GM19239 (cell line): Measurements from ENCODE around the gene PDCL3.
A peak's percentile ranks its signal among the peaks of the same experiment; 100 is the strongest.

Experiments used
- DNase-seq: peaks from one replicate; pipeline ENCODE4 v3.0.0; 2011; ENCODE audit warnings: low spot score; ENCODE audit not compliant: insufficient read length
- FAIRE-seq: peaks from 2 replicates; lab custom pipeline; 2011; peaks lifted over from hg19 to GRCh38; lab: Jason Lieb, UNC

Gene PDCL3

GRCh38 chr2:100562613-100563406, at the start of gene PDCL3:
PDCL3 (plus strand) TSS chr2:100562993; CDS start chr2:100563068, 75 bp downstream.
- DNase-seq (peak; percentile 84), FAIRE-seq (peak; percentile 93)

DNA sequence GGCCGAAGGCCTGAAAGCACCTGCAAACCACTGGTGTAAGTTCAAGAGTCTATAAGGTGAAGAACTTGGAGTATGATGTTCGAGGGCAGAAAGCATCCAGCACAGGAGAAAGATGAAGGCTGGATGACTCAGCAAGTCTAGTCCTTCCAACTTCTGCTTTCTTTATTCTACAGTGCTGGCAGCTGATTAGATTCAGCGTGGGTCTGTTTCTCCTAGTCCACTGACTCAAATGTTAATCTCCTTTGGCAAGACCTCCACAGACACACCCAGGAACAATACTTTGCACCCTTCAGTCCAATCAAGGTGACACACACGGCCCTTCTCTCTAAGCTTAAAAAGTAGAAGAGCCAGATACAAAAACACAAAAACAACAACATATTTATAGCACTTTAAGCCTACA, 49.1 kb upstream of the PDCL3 start:
- DNase-seq = no peak
- FAIRE-seq = no peak

GRCh38 chr2:100517556-100517955, 45.2 kb upstream of the PDCL3 start:
- DNase-seq = no peak
- FAIRE-seq = no peak

DNA sequence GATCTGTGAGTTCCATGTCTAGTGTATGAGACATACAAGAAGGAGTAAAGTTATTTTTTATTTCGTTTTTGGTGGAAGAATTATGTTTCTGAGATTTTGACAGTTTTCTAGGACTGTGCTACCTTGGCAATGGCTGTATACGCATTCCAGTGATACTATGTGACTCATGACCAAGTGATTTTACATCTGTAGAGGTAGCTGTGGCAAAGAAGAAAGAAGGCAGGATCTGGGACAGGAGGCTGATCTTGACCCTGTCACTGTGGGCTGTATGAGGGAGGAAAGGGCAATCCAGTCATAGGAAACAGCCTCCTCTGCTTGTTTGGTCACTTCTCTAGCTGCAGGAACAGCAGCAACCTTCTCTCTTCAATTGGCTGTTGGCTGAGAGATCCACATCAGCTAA, 44.0 kb upstream of the PDCL3 start:
- FAIRE-seq (no peak), DNase-seq (no peak)

DNA sequence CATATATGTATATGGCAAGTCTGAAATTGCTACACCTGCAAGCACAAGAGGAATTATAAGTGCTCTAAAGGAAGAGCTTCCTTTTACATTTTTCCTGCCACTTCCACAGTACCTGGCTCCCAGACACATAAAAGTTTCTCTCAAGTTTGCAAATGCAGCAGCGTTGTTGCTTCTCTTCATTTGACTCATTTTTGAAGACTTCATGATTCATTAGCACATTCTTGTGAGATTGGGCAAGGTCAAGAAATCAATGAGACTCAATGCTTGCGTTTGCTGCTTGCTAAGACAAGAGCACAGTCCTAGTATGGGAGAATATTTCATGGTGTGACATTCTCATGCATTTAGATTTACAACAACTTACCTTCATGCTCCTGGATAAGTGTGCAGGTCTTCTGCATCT, 42.6 kb upstream of the PDCL3 start:
- DNase-seq (no peak), FAIRE-seq (no peak)

DNA sequence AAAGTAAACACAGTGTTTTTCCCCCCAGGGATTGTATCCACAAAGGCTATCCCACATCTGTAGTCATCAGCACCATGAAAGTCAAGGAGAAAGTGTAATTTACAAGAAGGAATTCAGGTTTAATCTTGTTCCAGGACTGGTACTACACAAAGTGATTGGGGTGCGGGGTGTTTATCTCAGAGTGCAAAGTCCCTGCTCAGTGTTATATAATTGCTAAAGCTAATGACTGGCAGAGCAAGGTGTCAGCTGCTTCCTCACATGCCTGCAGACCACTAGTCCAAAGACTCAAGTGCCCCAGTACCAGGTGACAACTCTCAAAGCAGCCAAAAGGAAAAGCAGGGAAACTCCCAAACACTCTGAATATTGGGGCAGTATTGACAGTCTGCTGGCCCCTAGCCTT, 40.4 kb upstream of the PDCL3 start:
- DNase-seq (no peak), FAIRE-seq (no peak)

DNA sequence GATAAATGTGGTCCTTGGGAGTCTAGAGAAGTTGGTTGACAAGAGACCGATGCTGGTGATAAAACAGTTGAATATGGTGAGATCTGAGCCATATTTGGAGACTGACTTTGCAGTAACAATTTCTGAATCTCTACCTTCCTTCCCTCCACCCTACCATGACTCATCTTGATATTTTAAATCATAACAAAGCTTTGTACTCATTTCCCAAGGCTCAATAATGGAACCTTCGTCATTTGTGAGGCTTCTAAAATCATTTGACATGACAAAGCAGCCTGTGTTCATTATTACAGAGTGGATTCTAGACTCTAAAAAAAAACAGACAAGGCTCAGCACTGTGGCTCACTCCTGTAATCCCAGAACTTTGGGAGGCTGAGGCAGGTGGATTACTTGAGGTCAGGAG, 38.5 kb upstream of the PDCL3 start:
- no peak for DNase-seq
- FAIRE-seq = no peak

DNA sequence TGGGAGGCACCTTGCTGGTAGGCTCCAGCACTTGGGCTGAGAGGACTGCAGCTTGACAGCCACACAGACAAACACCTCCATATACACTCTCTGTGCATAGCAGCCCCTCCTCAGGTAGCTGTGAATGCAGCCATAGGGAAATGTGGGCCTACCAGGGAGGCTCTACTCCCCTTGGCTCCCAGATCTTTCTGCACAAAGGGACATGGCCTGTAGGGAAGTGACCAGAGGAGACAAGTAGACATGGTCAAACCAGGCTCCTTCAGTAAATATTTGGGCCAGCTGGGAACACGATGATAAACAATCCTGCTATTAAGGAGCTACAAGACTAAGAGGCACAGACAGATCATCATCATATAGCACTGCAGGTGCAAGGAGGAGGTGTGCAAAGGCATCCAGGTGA, 35.9 kb upstream of the PDCL3 start:
- FAIRE-seq = no peak
- no peak for DNase-seq

DNA sequence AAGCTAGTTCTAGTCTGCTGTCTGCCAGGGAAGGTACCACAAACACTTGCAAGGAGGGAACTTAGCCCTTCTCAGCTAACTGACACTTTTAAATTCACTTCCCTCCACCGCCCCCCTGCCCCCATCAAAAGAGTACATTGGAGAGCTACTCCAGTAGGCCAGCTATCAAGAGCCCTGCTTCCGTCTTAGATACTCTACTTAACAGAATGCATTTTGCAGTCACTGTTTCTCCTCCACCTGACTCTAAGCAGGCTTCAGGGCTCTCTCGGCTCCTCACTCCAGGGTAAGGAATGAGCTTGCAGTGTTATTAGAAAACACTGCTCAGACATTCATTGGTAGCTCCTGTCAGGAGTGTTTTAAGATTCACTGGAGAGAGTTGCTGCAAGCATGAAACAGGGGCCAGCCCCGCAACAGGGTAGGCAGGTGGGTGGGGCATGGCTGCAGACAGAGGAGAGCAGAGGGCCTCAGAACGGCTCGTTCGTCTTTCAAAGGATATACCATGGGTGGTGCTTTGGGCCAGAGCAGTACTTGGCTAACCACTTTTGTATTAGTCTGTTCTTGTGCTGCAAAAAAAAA, 35.3 kb upstream of the PDCL3 start:
- FAIRE-seq = no peak
- DNase-seq = no peak

GRCh38 chr2:100529176-100529575, 33.6 kb upstream of the PDCL3 start:
- FAIRE-seq = no peak
- DNase-seq = no peak

DNA sequence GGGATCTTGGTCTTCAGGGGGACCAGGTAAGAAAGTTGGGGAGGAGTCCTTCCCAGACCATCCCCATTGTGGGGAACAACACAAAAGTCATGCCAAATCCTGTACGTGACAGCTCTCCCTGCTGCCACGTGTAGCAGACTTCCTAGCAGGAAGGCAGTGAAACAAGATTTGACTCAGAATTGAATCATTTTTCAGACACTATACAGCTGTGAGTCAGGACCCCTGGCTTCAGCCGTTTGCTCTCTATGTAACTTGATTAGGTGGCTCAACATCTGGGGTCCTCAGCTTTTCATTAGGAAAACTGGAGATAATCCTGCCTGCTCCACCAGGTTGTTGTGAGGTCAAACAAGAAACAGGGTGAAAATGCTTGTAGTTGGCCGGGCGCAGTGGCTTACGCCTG, 32.9 kb upstream of the PDCL3 start:
- FAIRE-seq (no peak), DNase-seq (no peak)

GRCh38 chr2:100535855-100536254, 26.9 kb upstream of the PDCL3 start:
- DNase-seq = no peak
- no peak for FAIRE-seq

DNA sequence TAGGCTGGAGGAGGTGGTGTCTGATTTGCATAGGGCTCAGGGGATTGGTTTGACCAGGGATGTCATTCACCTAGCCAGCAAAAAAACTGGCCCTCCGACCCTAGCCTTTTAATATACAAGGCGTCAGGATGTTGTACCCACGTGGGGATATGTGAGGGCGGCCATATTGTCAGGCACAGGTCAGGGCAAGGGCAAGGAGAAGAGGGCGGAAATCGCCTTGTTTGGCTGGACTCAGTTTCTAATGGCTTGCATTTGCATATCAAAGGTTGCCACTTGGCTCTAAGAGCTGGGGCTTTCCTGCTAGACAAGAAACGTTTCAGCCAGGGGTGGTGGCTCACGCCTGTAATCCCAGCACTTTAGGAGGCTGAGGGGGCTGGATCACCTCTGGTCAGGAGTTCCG, 24.9 kb upstream of the PDCL3 start:
- DNase-seq (no peak), FAIRE-seq (no peak)

- no peak for FAIRE-seq
Measured at GRCh38 chr2:100539221-100539620, 23.6 kb upstream of the PDCL3 start.

GRCh38 chr2:100541404-100541803, 21.4 kb upstream of the PDCL3 start:
- no peak for DNase-seq
- FAIRE-seq = no peak

More at GRCh38 chr2:100539221-100539620, 23.6 kb upstream of the PDCL3 start:
- no peak for DNase-seq

GRCh38 chr2:100542418-100542817, 20.4 kb upstream of the PDCL3 start:
- FAIRE-seq = no peak
- no peak for DNase-seq

DNA sequence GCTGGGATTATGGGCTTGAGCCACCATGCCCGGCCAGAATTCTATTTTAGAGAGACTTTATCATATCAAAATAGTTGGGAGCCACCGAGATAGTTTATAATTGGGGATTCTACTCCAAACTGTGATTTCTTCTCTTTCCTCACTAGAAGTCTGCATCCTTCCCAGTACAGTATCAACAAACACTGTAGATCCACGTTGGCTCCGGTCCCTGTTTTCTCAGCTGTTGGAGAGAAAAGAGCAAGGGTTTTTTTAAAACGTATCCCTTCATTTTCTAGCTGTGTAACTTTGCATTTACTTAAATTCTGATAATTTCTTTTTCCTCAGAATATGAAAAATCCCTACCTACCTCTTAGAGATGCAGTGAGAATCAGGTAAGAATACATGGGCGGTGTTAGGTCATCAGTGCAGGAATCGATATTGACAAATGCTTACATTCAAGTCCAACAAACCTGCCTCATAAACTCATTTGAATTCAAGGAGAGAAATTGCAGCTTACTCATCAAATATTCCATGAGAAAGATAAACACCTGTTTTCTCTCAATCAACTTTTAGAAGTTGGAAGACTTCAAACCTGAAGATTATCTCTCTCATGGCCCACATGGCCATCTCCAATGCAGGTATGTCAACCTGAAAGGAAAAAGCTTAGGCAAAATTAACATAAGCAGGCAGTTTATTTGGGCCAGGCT, 17.7 kb upstream of the PDCL3 start:
- DNase-seq (no peak), FAIRE-seq (no peak)

DNA sequence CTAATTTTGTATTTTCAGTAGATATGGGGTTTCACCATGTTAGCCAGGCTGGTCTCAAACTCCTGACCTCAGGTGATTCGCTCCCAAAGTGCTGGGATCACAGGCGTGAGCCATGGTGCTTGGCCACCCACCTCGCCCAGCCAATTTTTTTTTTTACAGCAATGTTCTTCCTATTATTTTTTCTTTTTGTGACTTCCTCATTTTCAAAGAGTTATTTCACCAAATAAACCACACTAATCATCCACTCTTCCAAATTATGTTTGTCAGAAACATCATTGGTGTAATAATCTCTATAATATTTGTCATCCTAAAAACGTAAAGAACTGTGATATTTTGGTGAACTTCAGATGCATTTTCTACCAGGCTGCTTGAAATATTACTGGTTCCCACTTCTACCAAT, 16.3 kb upstream of the PDCL3 start:
- DNase-seq (no peak), FAIRE-seq (no peak)

DNA sequence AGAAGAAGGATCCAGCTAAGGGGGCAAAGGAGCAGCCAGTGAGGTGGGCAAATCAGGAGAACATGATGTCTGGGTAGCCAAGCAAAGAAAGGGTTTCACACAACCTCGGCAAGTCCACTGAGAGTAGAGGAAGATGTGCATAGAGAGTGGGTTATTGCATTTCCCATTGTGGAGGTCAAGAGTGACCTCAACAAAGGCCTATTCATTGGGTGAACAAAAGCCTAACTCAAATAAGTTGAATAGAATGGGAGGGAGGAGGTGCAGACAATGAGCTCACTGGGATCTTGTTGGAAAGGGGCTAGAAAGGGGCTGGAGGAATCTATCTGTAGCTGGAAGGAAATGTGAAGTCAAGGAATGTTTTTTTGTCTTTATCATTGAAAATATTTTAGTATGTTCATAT, 14.0 kb upstream of the PDCL3 start:
- DNase-seq = no peak
- no peak for FAIRE-seq

GRCh38 chr2:100551303-100551702, 11.5 kb upstream of the PDCL3 start:
- no peak for DNase-seq
- no peak for FAIRE-seq

DNA sequence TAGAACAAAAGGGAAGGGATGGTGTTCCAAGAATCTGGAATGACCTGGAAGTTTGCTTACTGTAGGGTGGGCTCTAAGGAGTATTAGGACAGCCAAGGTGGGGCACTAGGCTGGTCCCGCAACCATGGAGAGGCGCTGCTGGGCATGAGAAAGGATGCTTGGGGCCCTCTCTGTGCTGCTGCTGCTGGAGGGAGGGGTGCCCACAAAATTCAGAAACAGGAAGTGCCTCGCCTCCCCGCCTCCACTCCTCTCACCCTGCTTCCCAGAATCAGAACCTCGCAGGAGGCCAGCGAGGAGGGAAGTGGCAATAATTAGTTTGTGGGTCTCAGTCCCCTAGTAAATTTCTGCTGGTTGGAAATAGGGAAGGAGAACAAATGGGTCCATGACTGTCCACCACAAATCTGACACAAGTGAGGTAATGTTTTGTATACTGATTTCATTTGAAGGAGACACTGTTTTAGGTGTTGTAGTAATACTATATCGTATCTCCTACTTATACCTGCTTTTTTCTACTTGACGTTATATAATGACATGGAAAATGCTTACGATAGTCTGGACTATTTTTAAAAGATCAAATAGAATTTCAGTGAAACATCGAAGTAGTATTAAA, 7.9 kb upstream of the PDCL3 start:
- FAIRE-seq (no peak), DNase-seq (no peak)
